Prostate gland (tissue), 2 donors: ENCODE data around the gene DACT2.

ENCODE experiments used
- CTCF ChIP-seq, 4 experiments: fragments of 200-600 bp in 2 of 4; fragments of 450-650 bp in 2 of 4; sonication (generic) in 2 of 4; IDR thresholded peaks; 1 replicate in 3 of 4; 2 replicates in 1 of 4; pipeline ENCODE4 v1.5.1; 2016 to 2019; ENCODE audit warnings: antibody characterized with exemption in 4 of 4, mild to moderate bottlenecking in 2 of 4, moderate library complexity in 2 of 4
- POLR2A ChIP-seq: fragments of 450-650 bp; IDR thresholded peaks from one replicate; pipeline ENCODE4 v1.6.1; 2016; ENCODE audit warnings: antibody characterized with exemption, mild to moderate bottlenecking
- POLR2AphosphoS5 ChIP-seq: sonication (generic); formaldehyde crosslinking; IDR thresholded peaks from one replicate; pipeline ENCODE4 v1.6.1; 2017; ENCODE audit warnings: antibody characterized with exemption

DNA sequence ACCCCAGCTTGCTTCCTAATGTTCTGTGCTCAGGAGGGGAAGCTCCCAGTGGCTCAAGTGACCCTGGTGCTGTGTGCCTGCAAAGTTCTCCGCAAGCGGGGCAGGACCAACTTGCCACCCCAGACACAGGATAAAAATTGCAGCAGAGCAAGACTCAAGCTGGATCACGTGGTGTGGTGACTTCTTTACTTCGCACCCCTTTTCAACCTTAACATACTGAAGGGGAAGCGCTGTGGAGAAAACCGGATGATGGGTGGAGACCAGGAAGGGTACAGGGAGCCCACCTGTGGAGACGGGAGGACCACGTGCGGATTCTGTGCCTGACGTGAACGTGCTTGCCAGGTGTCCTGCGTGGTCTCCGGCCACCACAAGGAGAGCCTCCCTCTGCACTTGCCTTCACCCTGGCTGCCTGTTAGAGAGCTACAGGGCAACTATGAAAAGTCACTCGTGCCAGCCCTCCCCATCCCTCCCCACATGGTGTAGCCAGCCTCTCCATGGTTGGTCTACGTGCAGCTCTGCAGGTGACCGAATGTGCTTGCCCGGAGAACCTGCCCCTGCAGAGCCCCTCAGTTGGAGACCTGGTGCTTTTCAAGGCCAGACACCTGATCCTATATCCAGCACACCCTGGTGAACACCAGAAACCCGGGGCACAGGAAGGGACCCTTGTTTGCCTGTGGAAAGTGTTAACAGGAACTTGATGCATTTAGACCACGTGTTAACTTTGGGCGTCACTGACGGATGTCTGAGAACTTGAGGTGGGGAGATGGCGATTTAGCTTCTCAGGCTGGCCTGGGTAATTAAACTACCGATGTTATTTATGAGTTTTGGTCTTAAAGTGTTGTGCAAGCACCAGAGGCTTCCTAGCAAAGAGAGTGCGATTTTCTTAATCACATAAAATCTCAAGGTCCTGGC lies 23.9 kb upstream of the DACT2 start:
- TF ChIP-seq CTCF (IDR thresholded peaks at IDR 0.05) (no peak), POLR2A (no peak), POLR2AphosphoS5 (no peak)
